ENCODE results near the gene AAK1.
"Not testable (repeated sequence)": the region's sequence is repeated elsewhere in the genome, so short reads cannot be mapped to it uniquely, and the experiment has no call there.

Gene AAK1

GRCh38 chr2:69624611-69625010 lies 18.9 kb downstream of the AAK1 start:
- DNase-seq, result peak; percentile 12

GRCh38 chr2:69624131-69624530 lies 19.4 kb downstream of the AAK1 start:
- peak; percentile 45 for DNase-seq

- DNase-seq, result no peak
Measured at GRCh38 chr2:69623236-69623635, 20.3 kb downstream of the AAK1 start.

GRCh38 chr2:69622805-69623204 lies 20.7 kb downstream of the AAK1 start:
- DNase-seq, result not testable (repeated sequence)

- not testable (repeated sequence) for DNase-seq
Measured at GRCh38 chr2:69622017-69622540, 21.5 kb downstream of the AAK1 start.

GRCh38 chr2:69621440-69621839 lies 22.1 kb downstream of the AAK1 start:
- DNase-seq, result no peak

- no peak for DNase-seq
Measured at GRCh38 chr2:69620870-69621269, 22.7 kb downstream of the AAK1 start.

GRCh38 chr2:69619725-69620124 lies 23.8 kb downstream of the AAK1 start:
- peak; percentile 57 for DNase-seq

- DNase-seq, result no peak
Measured at GRCh38 chr2:69618362-69618761, 25.2 kb downstream of the AAK1 start.

- no peak for DNase-seq
Measured at GRCh38 chr2:69617744-69618143, 25.8 kb downstream of the AAK1 start.

- peak; percentile 31 for DNase-seq
Measured at GRCh38 chr2:69616755-69617154, 26.8 kb downstream of the AAK1 start.

GRCh38 chr2:69615969-69616368 lies 27.6 kb downstream of the AAK1 start:
- DNase-seq, result no peak

- DNase-seq, result no peak
Measured at GRCh38 chr2:69615078-69615625, 28.4 kb downstream of the AAK1 start.

GRCh38 chr2:69612707-69613106 lies 30.8 kb downstream of the AAK1 start:
- no peak for DNase-seq

GRCh38 chr2:69612200-69612599 lies 31.3 kb downstream of the AAK1 start:
- DNase-seq, result peak; percentile 78

GRCh38 chr2:69608109-69608508 lies 35.4 kb downstream of the AAK1 start:
- no peak for DNase-seq

- not testable (repeated sequence) for DNase-seq
Measured at GRCh38 chr2:69606771-69607170, 36.8 kb downstream of the AAK1 start.

- DNase-seq, result no peak
Measured at GRCh38 chr2:69605284-69605683, 38.3 kb downstream of the AAK1 start.

GRCh38 chr2:69604836-69605235 lies 38.7 kb downstream of the AAK1 start:
- DNase-seq, result no peak

GRCh38 chr2:69604026-69604678 lies 39.4 kb downstream of the AAK1 start:
- peak; percentile 49 for DNase-seq

GRCh38 chr2:69603146-69603743 lies 40.3 kb downstream of the AAK1 start:
- DNase-seq, result peak; percentile 55

GRCh38 chr2:69601179-69601612 lies 42.3 kb downstream of the AAK1 start:
- peak; percentile 88 for DNase-seq

- no peak for DNase-seq
Measured at GRCh38 chr2:69600425-69600824, 43.1 kb downstream of the AAK1 start.

All from hematopoietic multipotent progenitor cell treated with erythropoietin and hydrocortisone succinate and interleukin-3 and kit ligand, for 4 days (in vitro differentiated cells).